HepG2 (cell line): Measurements from ENCODE around the gene LMOD1. TPM values are rescaled to one million over a fixed set of nuclear protein-coding genes. Genes with fewer than 3 reads are reported as not detected.

Experiments
- AGO1 ChIP-seq: fragments of 200-400 bp; formaldehyde crosslinking; IDR thresholded peaks from 2 replicates; pipeline ENCODE4 v1.6.1; 2017; ENCODE audit warnings: mild to moderate bottlenecking, low read depth, low read length, moderate library complexity; ENCODE audit not compliant: poor library complexity, severe bottlenecking
- CAMTA2 ChIP-seq: sonication (generic); formaldehyde crosslinking; IDR thresholded peaks from 2 replicates; pipeline ENCODE4 v1.4.0; 2020; ENCODE audit warnings: mild to moderate bottlenecking, missing genetic modification reagents, borderline replicate concordance
- CBFB ChIP-seq: sonication (generic); formaldehyde crosslinking; IDR thresholded peaks from 2 replicates; pipeline ENCODE4 v1.4.0; 2020; ENCODE audit warnings: missing genetic modification reagents
- CEBPB ChIP-seq: IDR thresholded peaks from 2 replicates; pipeline ENCODE4 v1.6.1; 2011; ENCODE audit warnings: low read depth, low read length, improper control_type of control experiment, borderline replicate concordance
- ELF3 ChIP-seq: IDR thresholded peaks from 2 replicates; pipeline ENCODE4 v1.6.1; 2016; ENCODE audit warnings: missing genetic modification reagents, missing compliant biosample characterization
- HCFC1 ChIP-seq: fragments of 150-350 bp; IDR thresholded peaks from 2 replicates; pipeline ENCODE4 v1.6.1; 2014; ENCODE audit warnings: low read depth, low read length
- HMGXB4 ChIP-seq, 2 experiments: sonication (generic) in 1 of 2; formaldehyde crosslinking in 1 of 2; IDR thresholded peaks; 2 replicates each; pipeline versions ENCODE4 v1.4.0 to v1.6.1; 2018 to 2020; ENCODE audit warnings: missing genetic modification reagents in 2 of 2, borderline replicate concordance in 1 of 2, low read depth in 1 of 2, mild to moderate bottlenecking in 1 of 2, missing biosample characterization in 1 of 2
- HNRNPK ChIP-seq: fragments of 200-400 bp; formaldehyde crosslinking; IDR thresholded peaks from 2 replicates; pipeline ENCODE4 v1.6.1; 2018; ENCODE audit warnings: low read length, low read depth, moderate library complexity, mild to moderate bottlenecking; ENCODE audit not compliant: poor library complexity, severe bottlenecking
- JUND ChIP-seq: sonication (generic); formaldehyde crosslinking; IDR thresholded peaks from 2 replicates; pipeline ENCODE4 v1.8.0; 2022; ENCODE audit warnings: mild to moderate bottlenecking, missing genetic modification reagents
- KMT2A ChIP-seq: sonication (generic); formaldehyde crosslinking; IDR thresholded peaks from 2 replicates; pipeline ENCODE4 v1.4.0; 2020; ENCODE audit warnings: missing genetic modification reagents
- MATR3 ChIP-seq: sonication (generic); formaldehyde crosslinking; IDR thresholded peaks from 2 replicates; pipeline ENCODE4 v1.4.0; 2020; ENCODE audit warnings: missing genetic modification reagents
- SCMH1 ChIP-seq: sonication (generic); formaldehyde crosslinking; IDR thresholded peaks from 2 replicates; pipeline ENCODE4 v1.9.0; 2021; ENCODE audit warnings: missing genetic modification reagents, mild to moderate bottlenecking, borderline replicate concordance
- SMARCE1 ChIP-seq: fragments of 450-650 bp; IDR thresholded peaks from 2 replicates; pipeline ENCODE4 v1.6.1; 2017; ENCODE audit warnings: borderline replicate concordance
- TCF7 ChIP-seq: sonication (generic); IDR thresholded peaks from 2 replicates; pipeline ENCODE4 v1.6.1; 2016; ENCODE audit warnings: antibody characterized with exemption, low read depth
- TGIF2 ChIP-seq: IDR thresholded peaks from 2 replicates; pipeline ENCODE4 v1.6.1; 2016; ENCODE audit warnings: control low read depth, missing compliant biosample characterization
- ZNF484 ChIP-seq: sonication (generic); formaldehyde crosslinking; IDR thresholded peaks from 2 replicates; pipeline ENCODE4 v1.5.1; 2020; ENCODE audit warnings: mild to moderate bottlenecking, low read depth, missing genetic modification reagents, borderline replicate concordance
- ZNF501 ChIP-seq: sonication (generic); formaldehyde crosslinking; IDR thresholded peaks from 2 replicates; pipeline ENCODE4 v1.5.1; 2020; ENCODE audit warnings: mild to moderate bottlenecking, moderate library complexity, missing genetic modification reagents
- ZNF607 ChIP-seq: sonication (generic); formaldehyde crosslinking; IDR thresholded peaks from 2 replicates; pipeline ENCODE4 v1.5.1; 2020; ENCODE audit warnings: missing genetic modification reagents, mild to moderate bottlenecking, borderline replicate concordance
- ZNF780A ChIP-seq: sonication (generic); formaldehyde crosslinking; IDR thresholded peaks from 2 replicates; pipeline ENCODE4 v1.8.0; 2022; ENCODE audit warnings: mild to moderate bottlenecking, missing genetic modification reagents, moderate library complexity
- ZNF883 ChIP-seq: sonication (generic); formaldehyde crosslinking; IDR thresholded peaks from 2 replicates; pipeline ENCODE4 v1.5.1; 2020; ENCODE audit warnings: mild to moderate bottlenecking, missing genetic modification reagents; ENCODE audit errors: not compliant biosample characterization
- ZSCAN30 ChIP-seq: sonication (generic); formaldehyde crosslinking; IDR thresholded peaks from 2 replicates; pipeline ENCODE4 v1.5.0; 2020; ENCODE audit warnings: mild to moderate bottlenecking, missing genetic modification reagents
- polyA plus RNA-seq, 8 experiments: library from polyadenylated mRNA; depleted of rRNA in 3 of 8; stranded (reverse) in 7 of 8; unstranded in 1 of 8; fragments of >200 nt; fragmentation: Illumina TruSeq in 4 of 8; extraction: Trizol in 4 of 8; gene quantifications; 2 replicates each; pipeline versions ENCODE4 v1.2.1 to v1.2.3, GENCODE V29; 2011 to 2016; ENCODE audit warnings: low read depth in 4 of 8, missing spikeins in 1 of 8, mixed read lengths in 1 of 8; ENCODE audit not compliant: insufficient read depth in 1 of 8
- total RNA-seq, 5 experiments: library from RNA; depleted of rRNA; stranded (reverse); fragments of >200 nt; fragmentation: Illumina TruSeq; extraction: Trizol; gene quantifications; 2 replicates each; pipeline ENCODE4 v1.2.3, GENCODE V29; 2016; ENCODE audit warnings: low read depth in 1 of 5
- TF ChIP-seq, protein P1 (sequence below): sonication (generic); formaldehyde crosslinking; IDR thresholded peaks from 2 replicates; pipeline ENCODE4 v1.4.0; 2020; ENCODE audit warnings: missing genetic modification reagents, borderline replicate concordance
- TF ChIP-seq, protein P2 (sequence below): sonication (generic); formaldehyde crosslinking; IDR thresholded peaks from 2 replicates; pipeline ENCODE4 v1.4.0; 2020; ENCODE audit warnings: mild to moderate bottlenecking, missing genetic modification reagents

LMOD1 gene
- total and polyA plus RNA-seq, 2 of the 13 experiments (the other 11 are each of a cell fraction or from before 2014, with no cell fraction given) = not detected

- TF ChIP-seq HMGXB4 (CRISPR knock-in tag; IDR thresholded peaks at IDR 0.05; ENCODE audit: borderline replicate concordance in 1 of 2, low read depth in 1 of 2) = peak; percentile 18 to 73; a peak in 2 of 4 replicates
- TF ChIP-seq ZNF883 (CRISPR knock-in tag) = no peak
- peak; percentile 97 for TF ChIP-seq JUND (CRISPR knock-in tag)
- TF ChIP-seq TGIF2 (CRISPR knock-in tag) = no peak
- no peak for TF ChIP-seq ZSCAN30 (CRISPR knock-in tag)
- TF ChIP-seq KMT2A (CRISPR knock-in tag) = no peak
- peak; percentile 42; the same call in 1 of the 2 replicates for TF ChIP-seq ZNF501 (CRISPR knock-in tag)
- TF ChIP-seq, protein P1, sequence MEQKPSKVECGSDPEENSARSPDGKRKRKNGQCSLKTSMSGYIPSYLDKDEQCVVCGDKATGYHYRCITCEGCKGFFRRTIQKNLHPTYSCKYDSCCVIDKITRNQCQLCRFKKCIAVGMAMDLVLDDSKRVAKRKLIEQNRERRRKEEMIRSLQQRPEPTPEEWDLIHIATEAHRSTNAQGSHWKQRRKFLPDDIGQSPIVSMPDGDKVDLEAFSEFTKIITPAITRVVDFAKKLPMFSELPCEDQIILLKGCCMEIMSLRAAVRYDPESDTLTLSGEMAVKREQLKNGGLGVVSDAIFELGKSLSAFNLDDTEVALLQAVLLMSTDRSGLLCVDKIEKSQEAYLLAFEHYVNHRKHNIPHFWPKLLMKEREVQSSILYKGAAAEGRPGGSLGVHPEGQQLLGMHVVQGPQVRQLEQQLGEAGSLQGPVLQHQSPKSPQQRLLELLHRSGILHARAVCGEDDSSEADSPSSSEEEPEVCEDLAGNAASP (CRISPR knock-in tag) = no peak
- TF ChIP-seq CBFB (CRISPR knock-in tag) = peak; percentile 95
- peak; percentile 46; the same call in 1 of the 2 replicates for TF ChIP-seq CEBPB
- no peak for TF ChIP-seq TCF7
- TF ChIP-seq ZNF780A = no peak
- TF ChIP-seq HCFC1 = no peak
- TF ChIP-seq, protein P2, sequence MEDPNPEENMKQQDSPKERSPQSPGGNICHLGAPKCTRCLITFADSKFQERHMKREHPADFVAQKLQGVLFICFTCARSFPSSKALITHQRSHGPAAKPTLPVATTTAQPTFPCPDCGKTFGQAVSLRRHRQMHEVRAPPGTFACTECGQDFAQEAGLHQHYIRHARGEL = no peak
- TF ChIP-seq CAMTA2 (CRISPR knock-in tag) = no peak
- no peak for TF ChIP-seq HNRNPK
- TF ChIP-seq SMARCE1 = no peak
- TF ChIP-seq SCMH1 (CRISPR knock-in tag) = no peak
- no peak for TF ChIP-seq ZNF607 (CRISPR knock-in tag)
- TF ChIP-seq MATR3 = no peak
- TF ChIP-seq ELF3 (CRISPR knock-in tag) = peak; percentile 32; the same call in 1 of the 2 replicates
- no peak for TF ChIP-seq ZNF484
- TF ChIP-seq AGO1 = no peak
Observed at GRCh38 chr1:201895913-201896807, 50.2 kb downstream of the LMOD1 start (continued).
